Mesenteric fat pad (tissue), 1 donor: ENCODE measurements around the gene ADA. TPM values are rescaled to one million over a fixed set of nuclear protein-coding genes. Genes with fewer than 3 reads are reported as not detected.
"Not testable (repeated sequence)": the region's sequence is repeated elsewhere in the genome, so short reads cannot be mapped to it uniquely, and the experiment has no call there.

ENCODE experiments used
- DNase-seq: peaks from one replicate; pipeline ENCODE4 v3.0.0-alpha.2; 2020; ENCODE audit warnings: low spot score
- total RNA-seq: library from RNA; stranded (reverse); fragmentation: NEBNext Ultra II Directional; extraction: Animal tissue kit (Norgen Biotek cat#: 25700); gene quantifications from one replicate; pipeline ENCODE4 v1.2.1, GENCODE V29; 2021
- donor health status: DM: yes; HTN: yes; CAD: no.

ADA gene
- total RNA-seq, 1 donor from 2014 or later: 12.2 TPM

DNA sequence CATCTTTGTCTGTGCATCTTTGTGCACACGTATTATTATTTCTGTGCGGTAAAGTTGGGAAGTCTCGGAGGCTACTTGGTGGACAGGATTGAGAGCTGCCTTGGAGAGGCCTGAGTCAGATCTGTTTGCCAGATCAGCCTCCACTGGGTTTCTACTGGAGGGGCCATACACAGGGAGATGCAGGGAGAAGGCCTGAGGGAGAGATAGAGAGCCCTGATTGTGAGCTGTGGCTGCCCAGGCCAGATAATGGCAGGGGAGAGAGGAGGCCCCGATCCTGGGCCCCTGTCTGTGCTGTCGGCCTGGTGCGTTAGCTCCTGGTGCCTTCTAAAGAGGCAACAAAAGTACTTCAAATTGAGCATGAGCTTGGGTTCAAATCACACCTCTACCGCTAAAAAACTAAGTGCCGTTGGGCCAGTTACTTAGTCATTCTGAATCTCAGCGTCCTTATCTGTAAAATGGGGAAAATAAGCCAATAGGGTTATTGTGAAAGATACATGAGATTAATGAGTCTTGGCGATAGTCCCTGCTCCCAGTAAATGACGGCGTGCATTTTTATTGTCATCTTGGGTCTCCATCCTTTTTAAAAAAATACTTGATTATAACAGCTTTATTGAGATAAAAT, 27.6 kb upstream of the ADA start:
- DNase-seq: no peak

DNA sequence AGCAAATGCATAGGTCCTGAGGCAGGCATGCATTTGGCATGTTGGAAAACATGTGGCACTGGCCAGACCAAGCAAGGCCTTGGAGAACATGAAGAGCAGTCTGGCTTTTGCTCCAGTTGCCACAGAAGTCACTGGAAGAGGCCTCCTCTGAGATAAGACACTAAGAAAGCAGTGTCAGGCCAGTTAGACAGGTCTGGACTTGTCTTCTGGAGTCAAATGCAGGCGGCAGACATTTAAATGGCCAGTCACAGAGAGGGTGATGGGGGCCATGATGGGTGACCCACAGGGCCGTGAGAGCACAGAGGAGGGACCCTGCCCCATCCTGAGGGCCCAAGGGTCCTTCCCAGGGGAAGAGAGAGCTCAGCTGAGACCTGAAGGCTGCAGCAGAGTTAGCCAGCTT, 26.7 kb upstream of the ADA start:
- no peak for DNase-seq

DNA sequence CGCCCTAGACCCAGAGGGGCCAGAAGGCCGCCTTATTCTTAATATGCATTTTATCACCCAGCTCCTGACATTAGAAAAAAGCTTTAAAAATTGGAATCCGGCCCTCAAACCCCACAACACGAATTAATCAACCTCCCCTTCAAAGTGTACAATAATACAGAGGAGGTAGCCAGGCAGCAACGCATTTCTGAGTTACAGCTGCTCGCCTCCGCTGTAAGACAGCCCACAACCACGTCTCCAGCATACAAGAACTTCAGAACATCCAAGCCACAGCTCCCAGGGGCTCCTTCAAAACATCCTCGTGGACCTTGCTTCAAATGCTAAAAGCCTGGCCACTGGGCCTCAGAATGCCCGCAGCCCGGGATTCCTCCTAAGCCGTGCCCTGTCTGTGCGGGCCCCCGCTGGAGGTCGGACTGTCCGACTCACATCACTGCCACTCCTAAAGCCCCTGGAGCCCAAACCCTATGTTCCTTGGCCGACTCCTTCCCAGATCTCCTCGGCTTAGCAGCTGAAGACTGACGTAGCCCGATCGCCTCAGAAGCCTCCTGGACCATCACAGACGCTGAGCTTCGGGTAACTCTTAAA, 20.9 kb upstream of the ADA start:
- not testable (repeated sequence) for DNase-seq

DNA sequence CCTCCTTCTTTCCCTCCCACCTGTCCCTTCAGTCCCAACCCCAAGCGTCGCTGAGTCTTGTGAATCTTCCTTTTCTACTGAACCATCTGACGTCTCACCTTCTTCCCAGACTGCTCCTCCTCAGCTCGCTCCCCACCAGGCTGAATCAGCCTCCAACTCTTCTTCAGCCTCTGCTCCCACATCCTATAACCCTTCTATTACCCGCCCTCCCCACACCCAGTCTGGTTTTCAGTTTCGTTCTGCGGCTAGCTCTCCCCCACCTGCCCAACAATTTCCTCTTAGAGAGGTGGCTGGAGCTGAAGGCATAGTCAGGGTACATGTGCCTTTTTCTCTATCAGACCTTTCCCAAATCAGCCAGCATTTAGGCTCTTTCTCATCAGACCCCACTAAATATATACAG, 20.0 kb upstream of the ADA start:
- DNase-seq: not testable (repeated sequence)

DNA sequence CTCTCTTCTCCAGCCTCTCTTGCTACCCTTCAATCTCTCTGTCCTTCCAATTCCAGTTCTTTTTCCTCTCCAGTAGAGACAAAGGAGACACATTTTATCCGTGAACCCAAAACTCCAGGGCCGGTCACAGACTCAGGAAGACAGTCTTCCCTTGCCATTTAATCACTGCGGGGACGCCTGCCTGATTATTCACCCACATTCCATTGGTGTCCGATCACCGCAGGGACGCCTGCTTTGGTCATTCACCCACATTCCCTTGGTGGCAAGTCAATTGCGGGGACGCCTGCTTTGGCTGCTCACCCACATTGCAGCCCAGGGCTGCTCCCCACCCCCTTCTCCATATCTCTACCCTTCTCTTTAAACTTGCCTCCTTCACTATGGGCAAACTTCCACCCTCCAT, 19.4 kb upstream of the ADA start:
- not testable (repeated sequence) for DNase-seq

DNA sequence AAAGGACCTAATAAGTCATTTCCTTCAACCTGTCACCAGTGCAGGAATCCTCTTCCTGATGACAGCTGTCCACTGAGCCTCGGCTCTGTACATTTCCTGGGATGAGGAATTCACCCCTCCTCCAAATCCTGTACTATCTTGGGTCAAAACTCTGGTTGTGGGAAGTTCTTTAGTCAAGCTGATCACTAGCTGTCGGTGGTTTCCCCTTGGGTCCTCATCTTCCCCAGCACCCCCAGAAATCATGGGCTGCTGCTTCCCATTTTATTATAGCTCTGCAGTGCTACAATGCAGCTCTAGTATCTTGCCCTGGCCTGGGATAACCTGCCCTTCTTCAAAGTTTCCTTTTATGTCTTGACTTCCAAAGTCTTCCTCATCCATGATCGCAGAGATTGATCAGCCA, 14.6 kb upstream of the ADA start:
- no peak for DNase-seq

DNA sequence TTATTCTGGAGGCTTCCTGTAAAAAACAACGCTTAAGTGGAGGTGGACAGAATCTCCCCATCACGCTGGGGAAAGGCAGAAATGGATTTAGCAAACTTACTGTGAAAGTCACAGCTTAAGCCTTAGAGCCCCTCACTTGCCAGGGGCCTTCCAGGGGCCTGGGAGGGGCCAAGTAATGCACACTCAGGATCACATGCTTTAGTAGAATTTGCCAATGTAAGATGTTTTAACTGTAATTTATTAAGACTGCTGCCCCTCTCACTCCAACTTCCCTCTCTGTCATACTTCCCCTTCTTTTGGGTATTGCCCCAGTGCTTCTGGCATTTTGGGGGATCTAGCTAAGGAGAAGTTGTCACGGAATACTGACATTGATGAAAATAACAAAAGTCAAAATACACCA, 12.6 kb upstream of the ADA start:
- DNase-seq: no peak

DNA sequence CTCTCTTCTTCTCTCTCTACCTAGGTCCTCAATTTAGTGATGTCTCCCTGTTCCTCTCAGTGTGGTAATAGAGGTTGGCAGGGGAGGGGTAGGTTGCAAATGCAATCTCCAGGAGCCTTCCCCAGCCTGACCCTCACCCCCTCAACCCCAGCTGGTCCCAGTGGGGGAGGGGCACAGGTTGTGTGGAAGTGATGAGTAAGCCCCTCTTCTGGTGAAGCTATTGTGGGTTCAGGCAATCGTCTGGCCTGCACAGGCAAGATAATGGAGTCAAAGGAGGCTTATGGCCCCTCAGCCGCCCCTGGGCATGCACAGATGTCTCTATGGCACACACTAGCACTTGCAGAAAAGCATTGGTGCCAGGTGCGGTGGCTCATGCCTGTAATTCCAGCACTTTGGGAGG, 10.8 kb upstream of the ADA start:
- DNase-seq: no peak

DNA sequence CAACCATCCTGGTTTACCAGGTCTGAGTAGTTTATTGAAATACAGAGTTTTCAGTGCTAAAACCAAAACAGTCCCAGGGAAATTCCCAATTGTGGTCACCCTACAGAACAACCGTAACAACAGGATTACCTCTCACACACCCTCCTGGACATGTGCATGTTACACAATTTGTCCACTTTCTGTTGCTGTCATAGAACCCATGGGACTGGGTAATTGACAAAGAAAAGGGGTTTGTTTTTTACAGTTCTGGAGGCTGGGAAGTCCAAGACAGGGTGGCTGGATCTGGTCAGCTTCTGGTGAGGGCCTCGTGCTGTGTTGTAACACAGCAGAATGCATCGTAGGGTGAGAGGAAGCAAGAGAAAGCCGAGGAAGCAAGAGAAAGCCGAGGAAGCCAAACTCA, 9.1 kb upstream of the ADA start:
- DNase-seq: no peak

DNA sequence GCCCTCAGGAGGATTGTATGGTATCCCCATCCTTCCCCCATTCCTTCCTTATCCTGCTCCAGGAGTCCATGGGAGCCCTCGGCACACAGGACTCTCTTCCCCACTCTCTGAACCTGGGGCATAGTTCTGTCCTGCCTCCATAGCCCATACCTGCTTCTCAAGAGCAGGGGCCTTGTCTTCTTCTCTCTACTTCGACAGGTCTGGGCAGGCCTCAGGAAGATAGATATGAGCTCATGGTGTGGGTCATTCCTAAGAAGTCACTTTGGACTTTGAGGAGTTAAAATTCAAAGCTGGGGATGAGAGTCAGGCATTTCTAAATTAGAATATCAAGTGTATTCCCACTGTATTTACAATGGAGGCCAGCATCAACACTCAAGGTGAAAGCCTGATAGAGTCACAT, 8.4 kb upstream of the ADA start:
- no peak for DNase-seq

DNA sequence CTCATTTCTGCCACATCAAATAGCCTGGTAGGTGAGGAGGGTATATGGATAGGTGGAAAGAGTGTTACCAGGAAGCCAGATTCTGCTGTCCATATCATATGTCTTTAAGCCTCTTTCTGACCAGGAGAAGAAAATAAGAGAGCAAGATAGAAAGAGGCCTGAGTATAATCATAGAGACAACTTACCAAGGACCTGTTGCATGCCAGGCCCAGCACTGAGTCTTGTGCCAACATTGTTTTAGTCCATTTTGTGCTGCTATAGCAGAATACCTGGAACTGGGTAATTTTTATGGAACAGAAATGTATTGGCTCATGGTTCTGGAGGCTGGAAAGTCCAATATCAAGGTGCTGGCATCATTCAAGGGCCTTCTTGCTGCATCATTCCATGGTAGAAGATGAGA, 7.3 kb upstream of the ADA start:
- DNase-seq: no peak

DNA sequence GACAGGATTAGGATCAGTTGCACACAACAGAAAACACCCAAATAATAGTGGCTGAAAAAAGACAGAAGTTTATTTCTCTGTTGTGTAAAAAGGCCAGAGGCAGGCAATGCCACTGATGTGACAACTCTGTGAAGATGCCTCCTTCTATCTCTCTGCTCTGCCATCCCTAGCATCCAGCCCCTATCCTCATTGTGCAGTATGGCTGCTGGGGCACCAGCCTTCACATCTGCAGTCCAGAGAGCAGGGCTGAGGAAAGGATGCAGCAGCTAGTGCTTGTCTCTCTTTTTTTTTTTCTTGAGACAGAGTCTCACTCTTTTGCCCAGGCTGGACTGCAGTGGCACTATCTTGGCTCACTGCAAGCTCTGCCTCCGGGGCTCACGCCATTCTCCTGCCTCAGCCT, 6.4 kb upstream of the ADA start:
- DNase-seq: no peak

DNA sequence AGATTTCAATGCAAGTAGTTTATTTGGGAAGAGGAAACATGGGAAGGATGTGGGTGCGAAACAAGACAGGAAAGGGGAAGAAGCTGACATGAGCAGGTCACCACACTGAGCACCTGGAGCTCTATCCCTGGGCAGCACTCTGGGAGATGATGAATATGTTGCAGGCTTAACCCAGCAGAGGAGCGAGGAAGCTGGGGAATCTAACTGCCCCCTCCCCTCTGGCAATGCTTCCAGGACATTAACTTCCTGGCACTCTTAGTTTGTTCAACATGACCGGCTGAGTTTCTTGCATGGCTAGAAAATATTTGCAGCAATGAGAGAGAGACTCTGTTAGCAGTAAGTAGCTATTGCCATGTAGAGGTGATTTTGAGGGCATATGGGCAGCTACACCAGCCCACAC, 4.9 kb upstream of the ADA start:
- no peak for DNase-seq

DNA sequence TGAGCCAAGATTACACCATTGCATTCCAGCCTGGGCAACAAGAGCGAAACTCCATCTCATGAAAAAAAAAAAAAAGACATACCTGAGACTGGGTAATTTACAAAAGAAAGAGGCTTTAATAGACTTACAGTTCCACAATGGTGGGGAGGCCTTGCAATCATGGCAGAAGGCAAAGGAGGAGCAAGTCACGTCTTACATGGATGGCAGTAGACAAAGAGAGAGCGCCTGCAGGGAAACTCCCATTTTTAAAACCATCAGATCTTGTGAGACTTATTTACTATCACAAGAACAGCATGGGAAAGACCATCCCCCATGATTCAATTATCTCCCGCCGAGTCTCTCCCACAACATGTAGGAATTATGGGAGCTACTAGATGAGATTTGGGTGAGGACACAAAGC, 2.7 kb upstream of the ADA start:
- DNase-seq: not testable (repeated sequence)

DNA sequence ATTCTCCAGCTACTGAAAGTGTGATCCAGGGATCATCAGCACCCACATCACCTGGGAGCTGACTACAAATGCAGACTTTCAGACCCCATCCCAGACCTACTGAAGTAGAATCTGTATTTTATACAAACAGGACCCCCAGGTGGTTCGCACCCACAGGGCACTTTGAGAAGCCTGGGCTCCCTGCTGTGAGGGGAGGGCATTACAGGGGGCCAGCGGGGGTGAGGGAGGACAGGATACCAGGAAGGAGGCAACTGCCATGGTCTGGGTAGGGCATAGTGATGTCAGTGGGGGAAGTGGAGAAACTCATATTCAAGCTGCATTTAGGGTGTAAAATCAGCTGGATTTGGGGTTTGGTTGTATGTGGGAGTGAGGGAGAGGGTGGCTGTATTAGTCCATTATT, 2.0 kb upstream of the ADA start:
- DNase-seq: no peak

DNA sequence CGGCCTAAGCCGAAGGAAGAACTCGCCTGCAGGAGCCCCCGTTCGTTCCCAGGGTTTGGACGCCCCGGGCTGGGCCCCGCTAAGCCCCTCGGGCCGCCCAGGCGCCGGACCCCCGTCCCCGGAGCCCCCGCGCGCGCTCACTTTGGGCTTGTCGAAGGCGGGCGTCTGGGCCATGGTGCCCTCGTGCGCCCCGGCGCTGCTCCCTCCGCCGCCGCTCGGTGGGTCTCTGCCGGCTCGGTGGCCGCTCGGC, 140 bp downstream of the ADA start:
- no peak for DNase-seq

DNA sequence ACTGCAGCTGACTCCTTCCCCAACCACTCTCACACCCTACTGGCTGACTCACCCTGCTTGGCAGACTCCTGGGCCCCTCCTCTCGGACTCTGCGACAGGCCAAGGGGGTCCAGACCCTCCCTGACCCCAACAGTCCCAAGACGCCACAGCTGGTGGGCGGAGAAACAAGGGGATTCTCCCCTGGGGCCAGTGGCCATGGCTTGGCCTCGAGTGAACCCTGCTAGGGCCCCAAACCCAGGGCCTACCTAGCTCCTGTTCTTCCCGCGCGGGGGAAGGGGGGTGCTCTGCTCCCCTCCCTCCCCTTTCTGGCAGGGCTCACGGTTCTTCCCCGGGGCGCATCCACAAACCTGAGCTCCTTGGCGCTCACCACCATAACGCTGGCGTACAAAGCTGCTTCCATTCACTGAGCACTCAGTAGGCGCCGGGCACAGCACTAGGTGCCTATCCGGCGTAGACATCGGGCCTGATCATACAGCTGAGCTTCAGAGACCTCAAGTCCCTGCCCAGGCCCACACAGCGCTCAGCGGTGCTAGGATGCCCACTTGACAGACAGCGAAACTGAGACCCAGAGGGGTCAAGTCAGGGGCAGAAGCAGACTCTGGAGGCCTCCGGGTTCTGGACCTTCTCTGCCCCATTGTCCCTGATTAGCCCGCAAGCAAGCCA, 597 bp downstream of the ADA start:
- no peak for DNase-seq

DNA sequence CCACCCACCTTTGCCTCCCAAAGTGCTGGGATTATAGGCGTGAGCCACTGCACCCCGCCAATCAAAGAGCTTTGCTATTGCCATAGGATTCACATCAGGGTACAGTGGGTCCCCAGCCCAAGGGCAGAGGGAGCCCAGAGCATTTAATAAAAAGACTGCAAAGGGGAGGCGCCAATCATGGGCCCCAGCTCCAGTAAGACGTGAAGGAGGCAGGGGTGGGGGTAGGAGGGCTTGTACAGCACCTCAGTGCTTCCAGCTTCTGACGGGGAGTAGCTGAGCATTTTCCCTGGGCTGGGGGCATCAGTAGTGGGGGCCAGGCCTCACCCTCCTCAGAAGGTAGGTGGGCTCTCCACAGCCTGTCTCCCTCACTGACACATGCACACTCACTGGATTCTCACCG, 1.5 kb downstream of the ADA start:
- no peak for DNase-seq

DNA sequence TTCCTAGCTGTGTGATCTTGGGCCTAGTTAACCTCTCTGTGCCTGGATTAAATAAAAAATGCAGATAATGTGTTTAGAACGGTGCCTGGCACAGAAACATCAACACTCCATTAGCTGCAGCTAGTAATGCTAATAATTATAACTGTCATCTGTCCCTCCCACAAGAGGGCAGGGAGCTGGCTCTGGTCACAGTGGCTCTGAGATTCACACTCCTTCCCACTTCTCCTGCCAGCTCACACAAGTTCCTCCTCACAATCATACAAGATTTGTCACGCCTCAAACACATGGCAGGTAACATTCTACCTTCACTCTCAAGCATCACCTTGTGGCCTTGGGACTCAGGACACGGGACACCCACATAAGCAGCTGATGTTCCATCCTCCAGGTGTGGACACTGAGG, 2.4 kb downstream of the ADA start:
- no peak for DNase-seq

DNA sequence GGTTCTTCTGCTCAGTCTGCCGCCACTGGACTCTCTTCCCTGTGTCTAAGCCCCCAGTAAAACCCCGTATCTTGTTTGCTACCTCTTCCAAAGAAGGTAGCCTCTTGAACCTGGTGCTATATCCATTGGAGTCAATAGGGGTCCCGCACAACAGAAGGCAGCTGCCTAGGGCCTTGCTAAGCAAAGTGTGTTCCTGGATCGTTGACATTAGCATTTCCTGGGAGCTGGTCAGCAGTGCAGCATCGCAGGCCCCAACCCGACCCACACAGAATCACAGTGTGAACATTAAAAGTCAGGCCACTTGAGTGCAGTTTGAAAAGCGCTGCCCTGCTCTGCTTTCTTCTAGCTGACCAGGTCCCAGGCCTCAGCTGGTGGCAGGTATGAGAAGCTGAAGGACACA, 2.9 kb downstream of the ADA start:
- DNase-seq: no peak

DNA sequence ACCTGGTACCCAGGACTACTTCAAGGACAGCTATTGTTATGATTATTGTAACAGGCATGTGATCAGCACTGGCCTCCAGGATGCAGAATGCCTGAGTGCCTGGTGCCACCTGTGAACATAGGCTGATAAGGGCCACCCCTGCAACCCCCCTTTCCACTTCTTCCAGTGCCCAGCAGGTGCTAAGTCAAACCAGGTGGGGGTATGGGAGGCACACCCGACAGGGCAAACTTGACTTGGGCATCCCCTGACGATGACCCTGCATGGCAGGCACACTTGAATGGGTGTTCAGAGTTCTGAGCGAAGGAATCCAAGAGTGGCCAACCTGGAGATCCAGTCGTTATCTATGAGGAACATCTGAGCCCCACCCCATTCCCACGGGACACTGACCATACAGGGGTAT, 3.4 kb downstream of the ADA start:
- no peak for DNase-seq

DNA sequence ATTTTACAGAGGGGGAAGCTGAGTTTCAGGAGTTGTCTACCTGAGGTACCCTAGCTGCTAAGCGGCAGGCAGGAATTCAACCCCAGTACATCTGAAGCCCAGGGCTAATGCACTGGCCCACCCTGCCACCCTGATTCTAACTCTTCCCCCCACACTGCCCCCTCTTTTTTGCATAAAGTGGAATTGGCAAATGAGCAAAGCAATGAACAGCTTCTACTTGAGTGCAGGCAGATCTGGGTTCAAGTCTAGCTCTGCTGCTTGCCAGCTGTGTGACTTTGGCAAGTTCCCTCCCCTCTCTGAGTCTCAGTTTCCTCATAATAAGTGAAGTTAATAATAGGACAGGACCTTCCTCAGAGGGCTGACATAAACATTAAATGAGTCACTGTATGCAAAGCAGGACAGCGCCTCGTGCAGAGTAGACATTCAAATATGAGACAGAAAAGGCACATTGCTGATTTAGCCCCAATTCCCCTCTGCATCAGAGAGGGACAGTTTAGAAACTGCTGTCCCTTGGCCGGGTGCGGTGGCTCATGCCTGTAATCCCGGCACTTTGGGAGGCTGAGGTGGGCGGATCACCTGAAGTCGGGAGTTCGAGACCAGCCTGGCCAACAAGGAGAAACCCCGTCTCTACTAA, 4.7 kb downstream of the ADA start:
- DNase-seq: no peak

DNA sequence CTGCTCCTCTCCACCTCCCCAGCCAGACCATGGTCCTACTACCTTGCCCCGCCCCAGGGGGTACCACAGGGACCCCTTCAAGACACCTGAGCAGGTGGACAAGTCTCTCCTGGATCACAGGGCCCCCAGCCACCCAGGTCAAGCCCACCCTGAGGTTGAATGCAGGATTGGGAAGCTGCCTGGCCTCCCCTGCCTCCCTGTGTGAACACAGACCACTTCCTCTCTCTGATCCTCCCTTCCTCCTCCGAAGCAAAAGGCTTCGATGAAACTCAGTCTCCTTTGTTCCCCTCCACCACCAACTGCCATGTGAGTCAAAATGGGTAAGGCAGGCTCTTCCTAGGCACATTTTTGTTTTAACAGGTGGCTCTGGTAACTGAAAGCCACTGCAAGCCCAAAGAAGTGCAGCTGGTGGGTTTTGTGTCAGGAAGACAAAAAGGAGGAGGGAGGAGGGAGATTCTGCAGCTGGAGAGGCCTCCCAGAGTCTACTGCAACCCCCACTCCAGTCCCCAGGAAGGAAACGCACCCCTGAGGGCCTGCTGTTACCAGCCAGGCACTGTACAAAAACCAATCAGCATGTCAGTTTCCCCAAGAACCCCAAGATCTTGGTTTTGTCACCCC, 5.4 kb downstream of the ADA start:
- no peak for DNase-seq
